ACC112 (cell line): ENCODE results near the gene TXNL4B.
"Not testable (repeated sequence)": the region's sequence is repeated elsewhere in the genome, so short reads cannot be mapped to it uniquely, and the experiment has no call there.

Source experiments
- H2AFZ ChIP-seq: fragments of 200-600 bp; sonication (generic); one replicate; pipeline ENCODE4 v1.6.0; 2017; ENCODE audit warnings: antibody characterized with exemption, low read length; ENCODE audit not compliant: unreplicated experiment
- H3K27ac ChIP-seq: fragments of 200-600 bp; sonication (generic); 2 replicates; pipeline ENCODE4 v1.5.1; 2014; ENCODE audit warnings: low read depth, mild to moderate bottlenecking, antibody characterized with exemption, low read length, moderate library complexity
- H3K27me3 ChIP-seq: fragments of 200-600 bp; sonication (generic); 2 replicates; pipeline ENCODE4 v1.6.1; 2014; ENCODE audit warnings: mild to moderate bottlenecking, antibody characterized with exemption, low read length, moderate library complexity, mixed read lengths; ENCODE audit not compliant: insufficient read depth
- H3K36me3 ChIP-seq: fragments of 200-600 bp; sonication (generic); 2 replicates; pipeline ENCODE4 v1.6.1; 2016; ENCODE audit warnings: mild to moderate bottlenecking, antibody characterized with exemption, low read length, moderate library complexity, mixed read lengths; ENCODE audit not compliant: insufficient read depth
- H3K4me1 ChIP-seq: fragments of 200-600 bp; sonication (generic); one replicate; pipeline ENCODE4 v1.6.1; 2016; ENCODE audit warnings: low read length, mixed read lengths; ENCODE audit not compliant: insufficient read depth, unreplicated experiment, control insufficient read depth
- H3K4me3 ChIP-seq: fragments of 200-600 bp; sonication (generic); 2 replicates; pipeline ENCODE4 v1.5.1; 2014; ENCODE audit warnings: mild to moderate bottlenecking, low read depth, low read length
- H3K79me2 ChIP-seq: fragments of 200-600 bp; sonication (generic); one replicate; pipeline ENCODE4 v1.6.0; 2016; ENCODE audit warnings: low read length; ENCODE audit not compliant: control insufficient read depth, unreplicated experiment, insufficient read depth

TXNL4B gene

GRCh38 chr16:72054254-72054847 is 39.1 kb downstream of the TXNL4B start, which contains the start of gene HP:
Gene HP, plus strand, starts transcription at chr16:72054505. Its CDS starts 148 bp downstream, at chr16:72054653.
- not testable (repeated sequence) for H2AFZ ChIP-seq, H3K4me1 ChIP-seq, H3K4me3 ChIP-seq, H3K79me2 ChIP-seq, H3K36me3 ChIP-seq, H3K27ac ChIP-seq
- H3K27me3 ChIP-seq, result peaks cover 30% of the 10 kb centered on the region

GRCh38 chr16:72051818-72052217 is 41.6 kb downstream of the TXNL4B start:
- no peaks in the 10 kb centered on the region for H3K4me1 ChIP-seq
- no peaks in the 10 kb centered on the region for H3K79me2 ChIP-seq
- H3K36me3 ChIP-seq, result no peaks in the 10 kb centered on the region
- H2AFZ ChIP-seq, result no peak overlapping the region
- H3K27me3 ChIP-seq, result peaks cover 31% of the 10 kb centered on the region; the same call in 1 of the 2 replicates
- no peak overlapping the region for H3K27ac ChIP-seq
- H3K4me3 ChIP-seq, result no peak overlapping the region

DNA sequence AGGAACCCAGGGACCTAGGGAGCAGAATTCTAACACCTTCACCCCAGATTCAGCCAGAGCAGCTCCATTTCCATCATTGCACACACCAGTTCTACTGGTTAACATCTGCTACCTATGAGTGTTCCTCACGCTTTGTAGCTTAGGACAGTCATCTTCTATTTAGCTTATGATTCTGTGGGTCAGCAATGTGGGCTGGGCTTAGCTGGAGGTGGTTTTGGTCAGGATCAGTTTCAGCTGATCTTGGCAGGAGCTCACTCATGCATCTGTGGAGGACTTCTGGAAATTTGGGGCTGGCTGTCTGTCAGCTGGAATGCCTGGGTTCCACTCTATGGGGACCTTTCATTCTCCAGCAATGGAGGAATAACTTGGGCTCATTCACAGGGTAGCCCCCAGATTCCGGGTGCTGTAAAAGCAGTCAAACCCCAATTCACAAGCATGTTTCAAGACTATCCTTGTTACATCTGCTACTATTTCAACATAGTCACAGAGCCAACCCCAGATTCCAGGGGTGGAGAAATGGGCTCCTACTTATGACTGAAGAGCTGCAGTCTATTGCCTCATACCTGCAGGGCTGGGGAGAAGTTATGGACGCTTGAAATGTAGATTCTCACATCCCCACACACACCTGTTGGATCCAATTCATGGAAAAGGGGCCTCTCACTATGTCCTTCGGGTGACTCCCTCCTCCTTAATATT is 42.5 kb downstream of the TXNL4B start:
- Histone ChIP-seq H2AFZ (no peak overlapping the region), H3K27ac (no peak overlapping the region), H3K27me3 (peaks cover 31% of the 10 kb centered on the region; the same call in 1 of the 2 replicates), H3K4me1 (no peaks in the 10 kb centered on the region), H3K79me2 (no peaks in the 10 kb centered on the region), H3K4me3 (no peak overlapping the region), H3K36me3 (no peaks in the 10 kb centered on the region)

- no peaks in the 10 kb centered on the region for H3K36me3 ChIP-seq
- H3K79me2 ChIP-seq, result no peaks in the 10 kb centered on the region
- no peaks in the 10 kb centered on the region for H3K4me1 ChIP-seq
Observed at GRCh38 chr16:72049110-72049509, 44.3 kb downstream of the TXNL4B start.

GRCh38 chr16:72044825-72045359 is 48.5 kb downstream of the TXNL4B start:
- Histone ChIP-seq H3K27me3 (peaks cover 6% of the 10 kb centered on the region; the same call in 1 of the 2 replicates), H2AFZ (no peak overlapping the region), H3K36me3 (no peaks in the 10 kb centered on the region), H3K4me3 (no peak overlapping the region), H3K79me2 (no peaks in the 10 kb centered on the region), H3K4me1 (no peaks in the 10 kb centered on the region), H3K27ac (no peak overlapping the region)

More at GRCh38 chr16:72049110-72049509, 44.3 kb downstream of the TXNL4B start:
- Histone ChIP-seq H3K4me3 (no peak overlapping the region), H2AFZ (no peak overlapping the region), H3K27ac (no peak overlapping the region), H3K27me3 (peaks cover 30% of the 10 kb centered on the region; the same call in 1 of the 2 replicates)

DNA sequence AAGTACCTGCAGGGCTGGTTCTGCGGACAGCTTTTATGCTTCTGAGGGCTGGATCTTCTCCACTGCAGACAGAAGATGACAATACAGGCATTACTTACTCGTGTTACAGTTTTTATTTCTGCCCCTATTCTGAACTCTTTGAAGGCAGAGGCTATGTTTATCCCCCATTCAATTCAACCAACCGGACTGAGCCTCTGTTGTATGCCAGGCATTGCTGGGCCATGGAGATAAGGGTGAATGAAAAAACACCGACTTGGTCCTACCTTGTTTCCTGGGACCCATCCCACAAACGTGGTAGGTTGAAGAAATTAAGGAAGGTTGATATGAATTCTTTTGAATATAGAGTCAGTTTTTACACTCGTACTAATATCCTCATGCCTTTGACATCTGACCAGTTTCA is 49.1 kb downstream of the TXNL4B start:
- Histone ChIP-seq H3K4me3 (no peak overlapping the region), H3K79me2 (no peaks in the 10 kb centered on the region), H3K4me1 (no peaks in the 10 kb centered on the region), H2AFZ (no peak overlapping the region), H3K36me3 (no peaks in the 10 kb centered on the region), H3K27ac (no peak overlapping the region), H3K27me3 (peaks cover 6% of the 10 kb centered on the region; the same call in 1 of the 2 replicates)

DNA sequence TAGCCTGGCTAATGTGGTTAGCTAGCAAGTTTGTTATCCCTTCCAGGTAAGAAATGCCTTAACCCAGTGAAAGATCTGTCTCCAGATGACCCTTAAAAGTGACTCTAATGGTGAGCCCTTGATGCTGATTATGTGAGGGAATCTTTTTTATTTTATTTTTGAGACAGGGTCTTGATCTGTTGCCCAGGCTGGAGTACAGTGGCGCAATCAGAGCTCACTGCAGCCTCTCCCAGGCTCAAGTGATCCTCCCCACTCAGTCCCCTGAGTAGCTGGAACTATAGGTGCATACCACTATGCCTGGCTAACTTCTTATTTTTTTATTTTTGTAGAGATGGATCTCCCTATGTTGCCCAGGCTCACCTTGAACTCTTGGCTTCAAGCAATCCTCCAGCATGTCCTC is 49.9 kb downstream of the TXNL4B start:
- peaks cover 3% of the 10 kb centered on the region; the same call in 1 of the 2 replicates for H3K27me3 ChIP-seq
- H3K27ac ChIP-seq, result no peak overlapping the region
- no peak overlapping the region for H2AFZ ChIP-seq
- H3K4me3 ChIP-seq, result no peak overlapping the region
- H3K4me1 ChIP-seq, result no peaks in the 10 kb centered on the region
- H3K36me3 ChIP-seq, result no peaks in the 10 kb centered on the region
- H3K79me2 ChIP-seq, result no peaks in the 10 kb centered on the region

DNA sequence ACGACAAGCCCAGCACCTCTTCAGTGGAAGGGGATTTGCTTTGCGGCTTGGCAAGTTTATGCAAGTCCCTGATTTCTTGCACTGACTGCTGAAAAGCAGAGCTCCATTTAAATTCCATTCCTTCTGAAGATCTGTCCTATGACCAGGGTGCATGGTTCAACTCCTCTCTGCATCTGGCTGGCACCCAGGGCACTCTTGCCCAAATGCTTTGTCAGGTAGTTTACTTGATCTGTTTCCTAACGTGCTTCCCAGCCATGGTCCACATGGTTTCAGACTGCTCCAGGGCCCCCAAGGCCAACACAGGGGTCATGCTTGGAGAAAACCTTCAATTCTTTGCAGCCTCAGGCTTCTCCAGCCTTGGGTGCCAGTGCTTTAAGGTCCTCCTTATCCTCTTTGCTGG is 50.4 kb downstream of the TXNL4B start:
- Histone ChIP-seq H2AFZ (no peak overlapping the region), H3K79me2 (no peaks in the 10 kb centered on the region), H3K36me3 (no peaks in the 10 kb centered on the region), H3K4me1 (no peaks in the 10 kb centered on the region), H3K27me3 (peaks cover 3% of the 10 kb centered on the region; the same call in 1 of the 2 replicates), H3K27ac (no peak overlapping the region), H3K4me3 (no peak overlapping the region)

DNA sequence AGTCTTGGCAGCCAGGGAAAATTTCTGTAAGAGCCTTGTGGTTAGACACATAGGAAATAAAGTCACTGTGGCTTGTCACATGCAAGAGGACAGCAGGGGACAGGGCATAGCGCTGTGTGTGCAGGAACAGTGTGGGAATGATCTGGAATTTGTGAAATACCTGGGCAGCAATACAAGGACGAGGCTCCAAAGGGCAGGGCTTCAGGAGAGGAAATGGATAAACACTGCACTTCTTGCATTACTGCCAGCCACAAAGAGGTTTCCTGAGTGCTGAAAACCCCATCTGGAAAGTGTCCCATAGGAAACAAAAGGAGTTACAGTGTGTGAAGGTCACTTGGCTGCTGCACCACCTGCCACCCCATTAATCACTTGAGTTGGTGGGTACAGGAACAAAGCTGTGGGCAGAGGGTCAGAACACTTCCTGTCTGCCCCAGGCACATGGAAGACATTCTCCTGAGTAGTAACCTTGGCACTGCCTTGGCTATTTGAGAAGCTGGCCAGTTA is 51.2 kb downstream of the TXNL4B start:
- Histone ChIP-seq H3K4me3 (no peak overlapping the region), H3K79me2 (no peaks in the 10 kb centered on the region), H3K27me3 (no peaks in the 10 kb centered on the region; the same call in 1 of the 2 replicates), H3K36me3 (no peaks in the 10 kb centered on the region), H2AFZ (no peak overlapping the region), H3K4me1 (no peaks in the 10 kb centered on the region), H3K27ac (no peak overlapping the region)

DNA sequence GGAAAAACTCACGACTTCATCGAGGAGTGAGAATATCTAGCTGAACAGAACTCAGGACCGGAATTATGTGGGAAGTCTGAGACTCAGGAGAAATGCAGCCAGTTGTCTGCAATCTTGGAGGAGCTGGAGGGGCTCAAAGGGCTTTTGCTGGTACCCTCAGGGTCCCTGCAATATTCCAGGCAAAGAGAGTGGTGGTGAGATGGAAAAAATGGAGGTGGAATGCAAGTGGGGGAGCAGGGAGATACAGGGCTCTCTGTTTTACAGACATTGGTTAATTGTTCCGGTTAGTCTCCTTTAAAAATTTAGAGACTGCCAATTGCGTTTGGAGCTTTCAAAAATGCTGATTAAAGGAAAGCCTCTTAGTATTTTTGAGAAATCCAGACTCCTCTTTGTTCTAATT is 57.3 kb downstream of the TXNL4B start:
- Histone ChIP-seq H3K4me1 (no peaks in the 10 kb centered on the region), H3K79me2 (no peaks in the 10 kb centered on the region), H3K27ac (no peak overlapping the region), H3K4me3 (no peak overlapping the region), H2AFZ (no peak overlapping the region), H3K27me3 (no peaks in the 10 kb centered on the region), H3K36me3 (no peaks in the 10 kb centered on the region)
